NCI-H1436 (cell line): ENCODE measurements around the gene PKP4.

ENCODE experiments used
- DNase-seq: peaks from one replicate; lab custom pipeline; 2025; lab: John Stamatoyannopoulos, UW

Gene PKP4

GRCh38 chr2:158651358-158652057 is 194.8 kb downstream of the PKP4 start:
- DNase-seq: no peak

GRCh38 chr2:158655628-158656027 is 198.9 kb downstream of the PKP4 start:
- DNase-seq: no peak

GRCh38 chr2:158656492-158657229 is 199.9 kb downstream of the PKP4 start:
- DNase-seq: no peak

GRCh38 chr2:158658396-158658795 is 201.6 kb downstream of the PKP4 start:
- no peak for DNase-seq

GRCh38 chr2:158659483-158659882 is 202.7 kb downstream of the PKP4 start:
- no peak for DNase-seq

GRCh38 chr2:158661231-158661630 is 204.5 kb downstream of the PKP4 start:
- no peak for DNase-seq

- no peak for DNase-seq
Measured at GRCh38 chr2:158662421-158662820, 205.7 kb downstream of the PKP4 start.

GRCh38 chr2:158663796-158664195 is 207.0 kb downstream of the PKP4 start:
- no peak for DNase-seq

- no peak for DNase-seq
Measured at GRCh38 chr2:158664987-158665386, 208.2 kb downstream of the PKP4 start.

GRCh38 chr2:158665536-158666302 is 209.0 kb downstream of the PKP4 start:
- no peak for DNase-seq

- DNase-seq: no peak
Measured at GRCh38 chr2:158666969-158667368, 210.2 kb downstream of the PKP4 start.

GRCh38 chr2:158667586-158667985 is 210.8 kb downstream of the PKP4 start:
- DNase-seq: no peak

GRCh38 chr2:158668001-158668765 is 211.4 kb downstream of the PKP4 start:
- DNase-seq: no peak

- DNase-seq: no peak
Measured at GRCh38 chr2:158670292-158670691, 213.5 kb downstream of the PKP4 start.

- DNase-seq: no peak
Measured at GRCh38 chr2:158671360-158672245, 214.9 kb downstream of the PKP4 start.

GRCh38 chr2:158676295-158676694 is 219.5 kb downstream of the PKP4 start:
- no peak for DNase-seq

- no peak for DNase-seq
Measured at GRCh38 chr2:158676696-158677095, 219.9 kb downstream of the PKP4 start.

- peak; percentile 3 for DNase-seq
Measured at GRCh38 chr2:158677542-158677941, 220.8 kb downstream of the PKP4 start.

GRCh38 chr2:158681816-158682215 is 225.1 kb downstream of the PKP4 start:
- no peak for DNase-seq

GRCh38 chr2:158685646-158686045 is 228.9 kb downstream of the PKP4 start:
- DNase-seq: no peak

GRCh38 chr2:158686210-158686691 is 229.5 kb downstream of the PKP4 start:
- DNase-seq: no peak
